Panc1 (cell line): ENCODE measurements around the gene SPATA31D4. TPM values are rescaled to one million over a fixed set of nuclear protein-coding genes. Genes with fewer than 3 reads are reported as not detected.

Source experiments
- ATAC-seq: fragments of 200-7000 bp; cut with Tn5 transposase; 2 replicates; pipeline ENCODE4 v1.9.1; 2020; ENCODE audit warnings: mild to moderate bottlenecking, moderate library complexity
- BruUV-seq: library from RNA; stranded (reverse); fragments of 400-500 nt; replicated peaks from 2 replicates; lab custom pipeline; 2021; lab: Mats Ljungman, UMichigan
- CTCF ChIA-PET: fragments of 300-600 bp; sonication (Branson Sonifier 250); formaldehyde crosslinking; loops from one replicate; lab custom pipeline; 2022; ENCODE audit warnings: antibody characterized with exemption; lab: Charles Lee
- POLR2A ChIA-PET: fragments of 300-600 bp; sonication (Branson Sonifier 250); formaldehyde crosslinking; loops from one replicate; lab custom pipeline; 2022; ENCODE audit warnings: antibody characterized with exemption; lab: Charles Lee
- DNase-seq: peaks from one replicate; pipeline ENCODE4 v3.0.0-alpha.2; 2010; ENCODE audit warnings: low read depth, low spot score
- H3K27ac ChIP-seq: 2 replicates; pipeline ENCODE4 v1.5.1; 2011; ENCODE audit warnings: mild to moderate bottlenecking, low read length, inconsistent platforms
- H3K27me3 ChIP-seq: fragments of 200-500 bp; sonication (Bioruptor generic); 2 replicates; pipeline ENCODE4 v1.6.0; 2014; ENCODE audit warnings: low read length, inconsistent platforms; ENCODE audit not compliant: control insufficient read depth, insufficient read depth
- H3K36me3 ChIP-seq: fragments of 200-500 bp; sonication (Bioruptor generic); 2 replicates; pipeline ENCODE4 v1.5.1; 2014; ENCODE audit warnings: inconsistent platforms, mild to moderate bottlenecking, low read length, moderate library complexity; ENCODE audit not compliant: control insufficient read depth, insufficient read depth
- H3K4me1 ChIP-seq: 2 replicates; pipeline ENCODE4 v1.5.1; 2011; ENCODE audit warnings: inconsistent platforms, mild to moderate bottlenecking, low read length, moderate library complexity; ENCODE audit not compliant: control insufficient read depth, insufficient read depth
- H3K4me3 ChIP-seq, 2 experiments: 2 replicates each; pipeline ENCODE4 v1.5.1; 2011 to 2012; ENCODE audit warnings: low read depth in 2 of 2, low read length in 2 of 2, mild to moderate bottlenecking in 2 of 2, inconsistent platforms in 1 of 2, moderate library complexity in 1 of 2
- H3K9me3 ChIP-seq: fragments of 200-500 bp; sonication (Bioruptor generic); 2 replicates; pipeline ENCODE4 v1.5.1; 2014; ENCODE audit warnings: low read depth, mild to moderate bottlenecking, inconsistent platforms, low read length, moderate library complexity; ENCODE audit not compliant: control insufficient read depth, insufficient read depth
- POLR2AphosphoS5 ChIP-seq: IDR thresholded peaks from 2 replicates; pipeline ENCODE4 v1.6.1; 2012; ENCODE audit warnings: mild to moderate bottlenecking, low read depth, low read length, moderate library complexity
- REST ChIP-seq, 2 experiments: IDR thresholded peaks; 2 replicates each; pipeline ENCODE4 v1.6.1; 2011 to 2012; ENCODE audit warnings: low read depth in 2 of 2, control low read depth in 1 of 2, low read length in 1 of 2, mild to moderate bottlenecking in 1 of 2, moderate library complexity in 1 of 2; ENCODE audit not compliant: insufficient read depth in 1 of 2
- SIN3A ChIP-seq: IDR thresholded peaks from 2 replicates; pipeline ENCODE4 v1.6.1; 2012; ENCODE audit warnings: low read depth, mild to moderate bottlenecking, low read length, moderate library complexity, borderline replicate concordance; ENCODE audit not compliant: insufficient read depth
- TCF7L2 ChIP-seq: IDR thresholded peaks from 2 replicates; pipeline ENCODE4 v1.6.1; 2011; ENCODE audit warnings: mild to moderate bottlenecking, low read depth, low read length, inconsistent platforms
- in situ Hi-C: cut with HindIII; loops from 2 replicates; pipeline ENCODE4 v1.10.0; 2016; ENCODE audit warnings: low sequenced_read_pairs, low pct_unique_long_range_greater_than_20kb
- intact Hi-C: fragments of 100-400 bp; cut with micrococcal nuclease; formaldehyde crosslinking; loops from one replicate; pipeline ENCODE4 v1.10.0; 2022; ENCODE audit not compliant: unreplicated experiment
- total RNA-seq: library from RNA; stranded (reverse); gene quantifications from one replicate; pipeline ENCODE4 v1.2.1, GENCODE V29; 2021; ENCODE audit not compliant: unreplicated experiment
- TF ChIP-seq, protein P1 (sequence below): fragments of 450-650 bp; IDR thresholded peaks from 2 replicates; pipeline ENCODE4 v1.5.1; 2017; ENCODE audit warnings: mild to moderate bottlenecking

The SPATA31D4 gene
- total RNA-seq, 1 experiment from 2014 or later = not detected

DNA sequence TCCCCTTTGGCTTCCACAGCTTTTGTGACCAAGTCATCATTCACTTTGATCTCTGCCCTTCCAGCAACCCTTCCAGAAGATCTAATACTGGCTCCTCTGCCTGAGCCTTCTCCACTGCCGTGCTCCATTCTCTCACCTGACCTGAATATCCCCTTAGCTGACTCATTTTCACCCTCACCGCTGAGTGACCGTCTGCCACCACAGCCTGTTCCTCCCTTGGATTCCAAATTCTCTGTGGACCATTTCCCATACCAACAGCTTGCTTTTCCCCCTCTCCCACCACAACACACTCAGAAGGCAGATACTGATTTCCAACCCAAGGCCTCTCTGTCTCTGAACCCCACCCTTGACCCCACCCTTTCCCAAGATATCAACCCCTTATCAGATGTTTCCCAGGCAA, 39.8 kb downstream of the SPATA31D4 start:
- Histone ChIP-seq H3K36me3 (no peaks in the 10 kb centered on the region), H3K27ac (no peak overlapping the region), H3K27me3 (no peaks in the 10 kb centered on the region), H3K4me3 (no peak overlapping the region), H3K9me3 (no peaks in the 10 kb centered on the region), H3K4me1 (no peaks in the 10 kb centered on the region)
- ChIA-PET POLR2A (no interaction called here), CTCF (no interaction called here)
- in situ Hi-C loops = no loop called here
- DNase-seq (no peak), ATAC-seq (no peak)
- intact Hi-C loops = no loop called here
- TF ChIP-seq SIN3A (no peak), POLR2AphosphoS5 (no peak), REST (IDR thresholded peaks at IDR 0.05; ENCODE audit: insufficient read depth in 1 of 2, low read depth in 2 of 2, low read length in 1 of 2) (no peak), TCF7L2 (no peak)
- TF ChIP-seq, protein P1, sequence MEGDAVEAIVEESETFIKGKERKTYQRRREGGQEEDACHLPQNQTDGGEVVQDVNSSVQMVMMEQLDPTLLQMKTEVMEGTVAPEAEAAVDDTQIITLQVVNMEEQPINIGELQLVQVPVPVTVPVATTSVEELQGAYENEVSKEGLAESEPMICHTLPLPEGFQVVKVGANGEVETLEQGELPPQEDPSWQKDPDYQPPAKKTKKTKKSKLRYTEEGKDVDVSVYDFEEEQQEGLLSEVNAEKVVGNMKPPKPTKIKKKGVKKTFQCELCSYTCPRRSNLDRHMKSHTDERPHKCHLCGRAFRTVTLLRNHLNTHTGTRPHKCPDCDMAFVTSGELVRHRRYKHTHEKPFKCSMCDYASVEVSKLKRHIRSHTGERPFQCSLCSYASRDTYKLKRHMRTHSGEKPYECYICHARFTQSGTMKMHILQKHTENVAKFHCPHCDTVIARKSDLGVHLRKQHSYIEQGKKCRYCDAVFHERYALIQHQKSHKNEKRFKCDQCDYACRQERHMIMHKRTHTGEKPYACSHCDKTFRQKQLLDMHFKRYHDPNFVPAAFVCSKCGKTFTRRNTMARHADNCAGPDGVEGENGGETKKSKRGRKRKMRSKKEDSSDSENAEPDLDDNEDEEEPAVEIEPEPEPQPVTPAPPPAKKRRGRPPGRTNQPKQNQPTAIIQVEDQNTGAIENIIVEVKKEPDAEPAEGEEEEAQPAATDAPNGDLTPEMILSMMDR = no peak
- no TSS peak for BruUV-seq

- ChIA-PET CTCF (no interaction called here), POLR2A (no interaction called here)
- intact Hi-C loops (no loop called here), in situ Hi-C loops (no loop called here)
- Histone ChIP-seq H3K9me3 (no peaks in the 10 kb centered on the region), H3K4me3 (no peak overlapping the region), H3K27ac (no peak overlapping the region), H3K4me1 (no peaks in the 10 kb centered on the region), H3K27me3 (no peaks in the 10 kb centered on the region), H3K36me3 (no peaks in the 10 kb centered on the region)
- BruUV-seq = no TSS peak
- DNase-seq (no peak), ATAC-seq (no peak)
- TF ChIP-seq REST (IDR thresholded peaks at IDR 0.05; ENCODE audit: insufficient read depth in 1 of 2, low read depth in 2 of 2, low read length in 1 of 2) = no peak
- no peak for TF ChIP-seq SIN3A
- TF ChIP-seq POLR2AphosphoS5 = no peak
- TF ChIP-seq, protein P1 = no peak
- no peak for TF ChIP-seq TCF7L2
These were observed 41.7 kb downstream of the SPATA31D4 start for GRCh38 chr9:81969971-81970370.
